Kidney tubule cell (primary cell): ENCODE measurements around the gene NDUFS7.

Experiments used
- DNase-seq: peaks from one replicate; pipeline ENCODE4 v3.0.0-alpha.2; 2018; ENCODE audit warnings: low spot score

The NDUFS7 gene

DNA sequence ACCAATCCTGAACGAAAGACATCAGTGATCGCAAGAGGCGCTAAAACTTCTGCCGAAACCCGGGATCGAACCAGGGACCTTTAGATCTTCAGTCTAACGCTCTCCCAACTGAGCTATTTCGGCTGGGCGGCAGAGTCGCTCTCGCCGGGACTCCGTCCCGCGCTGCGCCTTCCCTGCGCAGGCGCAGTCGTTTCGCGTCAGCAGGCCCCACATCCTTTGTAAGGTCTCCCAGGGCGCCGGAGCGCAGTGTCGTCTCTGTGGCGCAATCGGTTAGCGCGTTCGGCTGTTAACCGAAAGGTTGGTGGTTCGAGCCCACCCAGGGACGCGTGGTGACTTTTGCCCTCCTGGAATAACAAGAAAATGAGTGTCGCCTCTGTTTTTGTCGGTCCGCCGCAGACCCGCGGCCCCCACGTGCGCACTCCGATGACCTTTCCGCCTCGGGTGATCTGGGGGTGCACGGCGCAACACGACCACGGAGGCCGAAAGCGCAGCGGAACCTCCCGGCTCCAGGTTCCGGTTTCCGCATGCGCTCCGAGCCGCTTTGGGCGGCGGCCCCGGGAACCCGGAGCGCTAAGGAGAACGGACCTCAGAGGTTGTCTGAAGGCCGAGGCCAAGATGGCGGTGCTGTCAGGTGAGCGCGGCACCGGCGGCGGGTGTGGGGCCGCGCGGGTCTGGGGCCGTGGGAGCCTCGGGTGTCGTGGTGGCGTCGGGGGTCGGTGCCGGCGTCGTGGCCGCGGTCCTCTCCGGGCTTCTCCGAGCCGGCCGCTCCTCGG lies at the start of gene NDUFS7:
Gene NDUFS7, plus strand, starts transcription at position 596 of the 773 bp plus-strand sequence. Its CDS starts 20 bp downstream, at position 616.
- DNase-seq: peak; percentile 92

DNA sequence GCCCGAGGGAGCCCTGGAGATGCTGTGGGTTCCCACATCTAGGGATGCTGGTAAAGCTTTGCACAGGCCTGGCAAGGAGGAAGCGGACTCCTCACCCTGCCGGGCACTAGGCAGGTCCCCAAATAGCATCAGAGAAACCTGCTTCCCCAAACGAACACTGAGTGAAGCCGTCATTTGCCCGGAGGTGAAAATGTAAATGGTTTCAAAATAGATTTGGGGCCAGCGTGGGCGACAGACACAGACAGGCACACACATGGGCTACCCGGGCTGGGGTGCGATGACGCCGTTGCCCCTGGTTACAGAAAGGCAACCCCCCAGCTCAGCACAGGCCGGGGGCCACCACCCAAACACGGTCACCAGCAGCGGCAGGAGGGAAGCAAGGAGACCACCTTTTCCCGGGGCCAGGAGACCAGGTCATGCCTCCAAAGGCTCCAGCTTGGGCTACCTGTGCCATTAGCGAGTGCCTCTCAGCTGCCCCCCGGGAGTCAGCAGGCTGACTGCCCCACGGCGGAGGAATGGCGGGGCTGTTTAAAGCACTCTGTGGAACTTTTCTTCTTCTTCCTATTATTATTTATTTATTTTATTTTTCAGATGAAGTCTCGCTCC lies 47.5 kb upstream of the NDUFS7 start:
- no peak for DNase-seq

DNA sequence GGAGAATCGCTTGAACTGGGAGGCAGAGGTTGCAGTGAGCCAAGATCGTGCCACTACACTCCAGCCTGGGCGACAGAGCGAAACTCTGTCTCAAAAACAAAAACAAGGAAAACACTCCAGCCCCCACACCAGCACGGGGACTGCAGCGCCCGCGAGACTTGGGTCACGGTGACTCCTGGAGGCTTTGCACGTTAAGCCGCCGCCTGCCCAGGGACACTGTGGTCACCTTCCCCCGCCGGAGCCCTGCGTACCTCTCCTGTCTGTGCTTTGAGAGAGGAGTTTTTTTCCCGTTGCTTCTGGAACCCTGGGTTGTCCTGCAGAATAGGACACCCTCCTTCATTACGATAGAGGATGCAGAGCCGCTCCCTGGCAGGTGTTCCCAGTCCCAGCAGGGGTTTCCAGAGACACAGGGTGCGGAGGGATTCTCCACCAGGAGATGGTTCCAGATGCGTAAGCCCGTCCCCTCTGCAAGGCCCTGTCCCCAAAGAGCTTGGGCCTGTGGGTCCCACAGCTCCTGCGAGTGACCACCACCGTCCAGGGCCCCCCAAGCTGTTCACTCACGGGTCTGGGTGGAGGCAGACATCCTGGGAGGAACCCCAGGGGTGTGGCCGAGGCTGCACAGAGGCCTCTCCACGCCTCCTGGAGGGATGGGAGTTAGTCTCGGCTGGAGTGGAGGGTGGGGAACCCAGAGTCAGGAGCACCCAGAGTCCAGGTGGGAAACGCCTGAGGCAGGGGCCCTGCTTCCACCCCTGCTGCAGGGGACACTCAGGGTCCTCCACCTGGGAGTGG lies 42.8 kb upstream of the NDUFS7 start:
- DNase-seq: no peak

DNA sequence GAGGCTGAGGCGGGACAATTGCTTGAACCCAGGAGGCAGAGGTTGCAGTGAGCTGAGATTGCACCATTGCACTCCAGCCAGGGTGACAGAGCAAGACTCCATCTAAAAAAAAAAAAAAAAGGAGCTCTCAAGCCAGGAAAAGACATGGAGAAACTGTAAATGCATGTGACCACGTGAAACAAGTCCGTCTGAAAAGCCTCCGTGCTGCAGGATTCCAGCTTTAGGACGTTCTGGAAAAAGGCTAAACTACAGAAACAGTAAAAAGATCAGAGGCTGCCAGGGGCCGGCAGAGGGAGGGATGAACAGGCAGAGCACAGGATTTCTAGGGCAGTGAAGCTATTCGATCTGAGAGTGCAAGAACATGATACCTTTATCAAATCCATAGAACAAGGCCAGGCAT lies 40.7 kb upstream of the NDUFS7 start:
- no peak for DNase-seq

DNA sequence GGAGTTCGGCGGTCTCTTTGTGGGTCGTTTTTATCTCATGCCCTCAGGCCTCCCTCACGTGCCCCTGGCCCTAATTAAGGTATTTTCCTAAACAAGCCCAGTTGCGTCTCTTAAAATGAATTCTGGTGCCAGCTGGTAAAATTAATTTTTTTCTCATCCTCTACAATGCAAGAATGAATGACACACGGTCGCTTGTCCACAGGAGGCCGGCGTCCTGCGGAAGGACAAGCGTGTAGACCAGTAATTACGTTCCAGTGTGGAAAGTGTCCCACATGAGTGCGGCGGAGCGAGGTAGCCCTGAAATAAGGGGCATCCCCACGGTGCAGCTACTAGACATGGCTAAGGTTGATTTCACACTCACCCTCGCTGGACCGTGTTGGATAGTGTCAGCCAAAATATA lies 34.5 kb upstream of the NDUFS7 start:
- no peak for DNase-seq

DNA sequence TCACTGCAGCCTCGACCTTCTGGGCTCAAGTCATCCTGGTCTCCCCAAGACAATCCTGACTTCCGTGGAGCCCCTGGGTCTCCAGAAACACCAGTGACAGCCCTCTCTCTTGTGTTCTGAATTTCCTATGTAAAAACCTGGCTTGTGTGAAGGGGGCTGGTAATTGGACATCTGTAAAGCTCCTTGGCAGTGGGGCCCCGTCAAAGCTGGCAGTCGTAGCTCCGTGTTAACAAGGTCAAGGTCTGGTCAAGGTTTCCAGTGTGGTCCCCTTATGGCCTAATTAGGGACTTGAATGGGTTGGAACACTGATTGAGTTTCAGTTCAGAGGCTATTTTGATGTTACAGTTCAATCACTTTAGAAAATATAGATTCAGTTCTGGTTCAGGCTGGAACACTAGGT lies 32.8 kb upstream of the NDUFS7 start:
- DNase-seq: no peak

DNA sequence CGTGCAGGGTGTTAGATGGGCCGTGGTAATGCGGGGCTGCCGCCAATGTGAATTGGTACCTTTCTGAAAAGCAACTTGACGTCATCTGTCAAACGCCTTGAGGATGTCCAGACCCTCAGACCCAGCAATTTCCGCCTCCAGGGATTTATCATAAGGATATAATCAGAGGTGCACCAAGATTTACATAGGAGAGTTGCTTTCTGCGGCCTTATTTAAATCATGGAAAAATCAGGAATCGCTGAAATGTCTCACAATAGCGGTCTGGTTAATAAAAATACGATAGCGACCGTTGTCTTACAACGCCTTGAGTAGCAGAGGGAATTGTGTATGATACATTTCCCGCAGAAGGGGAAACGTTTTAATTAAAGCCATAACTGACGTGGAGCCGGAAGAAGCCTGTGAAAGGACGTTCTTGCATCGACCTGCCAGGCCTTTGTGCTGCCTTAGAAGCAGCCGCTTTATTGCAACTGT lies 32.3 kb upstream of the NDUFS7 start:
- DNase-seq: no peak

DNA sequence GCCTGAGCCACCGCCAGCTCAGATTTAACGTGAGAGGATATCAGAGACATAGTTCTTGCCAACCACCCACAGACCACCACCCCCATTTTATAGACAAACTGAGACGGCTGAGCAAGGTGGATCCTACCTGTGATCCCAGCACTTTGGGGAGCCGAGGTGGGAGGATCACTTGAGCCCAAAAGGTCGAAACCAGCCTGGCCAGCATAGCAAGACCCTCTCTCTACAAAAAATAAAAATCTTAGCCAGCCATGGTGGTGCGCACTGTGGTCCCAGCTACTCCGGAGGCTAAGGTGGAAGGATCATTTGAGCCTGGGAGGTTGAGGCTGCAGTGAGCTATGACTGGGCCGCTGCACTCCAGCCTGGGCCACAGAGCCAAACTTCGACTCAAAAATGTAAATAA lies 30.6 kb upstream of the NDUFS7 start:
- no peak for DNase-seq

DNA sequence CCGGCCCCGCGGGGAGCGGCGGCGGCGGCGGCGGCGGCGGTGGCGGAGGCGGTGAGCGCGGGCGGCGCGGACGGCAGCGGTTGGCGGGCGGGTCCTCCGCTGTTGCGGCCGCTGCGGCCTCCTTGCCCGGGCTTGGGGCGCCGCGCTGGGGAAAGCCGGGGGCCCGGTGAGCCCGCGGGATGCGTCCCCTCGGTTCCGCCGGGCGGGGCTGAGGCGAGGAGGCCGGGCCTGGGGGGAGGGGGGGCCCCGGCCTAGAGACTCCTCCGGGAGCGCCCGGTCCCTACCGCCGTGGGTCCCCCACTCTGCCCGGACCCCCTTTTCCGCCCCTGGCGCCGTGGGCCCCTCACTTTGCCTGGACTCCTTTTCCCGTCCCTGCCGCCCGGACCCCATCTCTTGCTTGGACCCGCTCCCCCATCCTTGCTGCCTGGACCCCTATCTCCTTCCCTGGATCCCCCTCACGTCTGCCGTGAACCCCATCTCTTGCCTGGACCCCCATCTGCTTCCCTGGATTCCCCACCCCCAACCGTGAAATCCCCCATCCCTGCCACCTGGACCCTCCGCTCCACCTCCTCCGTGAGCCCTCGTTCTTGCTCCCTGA lies 28.6 kb upstream of the NDUFS7 start:
- DNase-seq: no peak

DNA sequence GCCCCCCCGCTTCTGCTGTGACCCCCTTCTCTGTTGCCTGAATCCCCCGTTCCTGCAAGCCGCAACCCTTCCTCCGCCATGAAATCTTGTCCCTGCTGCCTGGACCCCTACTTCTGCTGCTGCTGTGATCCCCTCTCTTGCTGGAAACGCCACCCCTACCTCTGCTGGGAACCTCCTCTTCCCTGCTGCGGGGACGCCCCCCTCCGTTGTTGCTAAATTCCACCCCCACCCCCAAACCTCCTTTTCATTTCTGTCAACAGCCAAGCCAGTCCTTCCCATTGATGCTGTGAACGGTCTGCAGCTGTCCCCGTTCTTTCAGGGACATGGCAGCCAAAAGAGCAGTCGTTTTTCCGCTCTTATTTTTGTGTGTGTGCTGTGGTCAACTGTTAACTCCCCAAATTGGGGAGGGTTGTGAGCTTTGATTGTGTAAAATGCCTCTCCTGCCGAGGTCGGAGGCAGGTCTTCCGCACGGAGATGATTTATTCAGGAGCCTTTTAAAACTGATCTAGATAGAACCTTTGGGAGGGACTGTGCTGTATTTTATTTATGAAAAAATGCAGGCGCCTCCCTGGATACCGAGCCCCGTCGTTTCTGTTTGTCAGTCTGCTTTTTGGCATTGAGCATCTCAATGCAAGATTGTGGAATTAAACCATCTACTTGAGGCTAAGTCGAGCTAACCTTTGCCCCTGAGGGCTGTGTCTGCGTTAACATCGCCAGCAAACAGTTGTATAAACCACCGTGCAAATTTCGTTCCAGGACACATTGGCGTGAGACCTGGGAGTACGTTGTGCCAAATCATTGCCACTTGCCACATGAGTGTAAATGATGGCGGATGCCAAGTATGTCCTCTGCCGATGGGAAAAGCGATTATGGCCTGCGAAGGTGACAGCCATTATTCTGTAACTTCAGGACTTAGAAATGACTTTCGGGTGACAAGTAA lies 27.9 kb upstream of the NDUFS7 start:
- no peak for DNase-seq

DNA sequence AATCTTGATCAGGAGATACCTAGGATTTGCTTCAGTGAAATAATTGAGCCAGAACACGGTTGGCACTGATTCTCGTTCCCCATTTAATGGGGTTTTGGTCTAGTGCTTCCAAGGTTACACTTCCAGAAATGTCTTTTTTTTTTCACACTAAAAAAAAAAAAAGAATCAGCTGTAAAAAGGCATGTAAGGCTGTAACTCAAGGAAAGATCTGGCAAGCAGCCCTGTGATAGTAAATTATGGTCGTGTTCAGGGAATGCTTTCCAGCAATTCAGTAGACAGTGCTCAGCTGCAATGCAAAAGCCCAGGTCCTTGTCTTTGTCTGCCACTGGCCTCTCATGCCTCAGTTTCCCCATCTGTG lies 27.2 kb upstream of the NDUFS7 start:
- no peak for DNase-seq

DNA sequence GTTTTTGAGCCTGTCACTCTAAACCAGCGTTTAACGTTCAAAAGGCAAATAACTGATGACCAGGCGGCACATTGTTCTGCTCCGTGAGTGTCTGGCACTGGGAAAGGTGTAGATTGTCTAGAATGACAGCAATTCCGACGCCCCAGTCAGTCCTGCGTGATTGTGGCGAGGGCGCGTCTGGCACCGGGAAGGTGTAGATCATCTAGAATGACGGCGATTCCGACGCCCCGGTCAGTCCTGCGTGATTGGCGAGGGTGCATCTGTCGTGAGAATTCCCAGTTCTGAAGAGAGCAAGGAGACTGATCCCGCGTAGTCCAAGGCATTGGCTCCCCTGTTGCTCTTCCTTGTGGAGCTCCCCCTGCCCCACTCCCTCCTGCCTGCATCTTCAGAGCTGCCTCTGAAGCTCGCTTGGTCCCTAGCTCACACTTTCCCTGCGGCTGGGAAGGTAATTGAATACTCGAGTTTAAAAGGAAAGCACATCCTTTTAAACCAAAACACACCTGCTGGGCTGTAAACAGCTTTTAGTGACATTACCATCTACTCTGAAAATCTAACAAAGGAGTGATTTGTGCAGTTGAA lies 26.1 kb upstream of the NDUFS7 start:
- DNase-seq: no peak

DNA sequence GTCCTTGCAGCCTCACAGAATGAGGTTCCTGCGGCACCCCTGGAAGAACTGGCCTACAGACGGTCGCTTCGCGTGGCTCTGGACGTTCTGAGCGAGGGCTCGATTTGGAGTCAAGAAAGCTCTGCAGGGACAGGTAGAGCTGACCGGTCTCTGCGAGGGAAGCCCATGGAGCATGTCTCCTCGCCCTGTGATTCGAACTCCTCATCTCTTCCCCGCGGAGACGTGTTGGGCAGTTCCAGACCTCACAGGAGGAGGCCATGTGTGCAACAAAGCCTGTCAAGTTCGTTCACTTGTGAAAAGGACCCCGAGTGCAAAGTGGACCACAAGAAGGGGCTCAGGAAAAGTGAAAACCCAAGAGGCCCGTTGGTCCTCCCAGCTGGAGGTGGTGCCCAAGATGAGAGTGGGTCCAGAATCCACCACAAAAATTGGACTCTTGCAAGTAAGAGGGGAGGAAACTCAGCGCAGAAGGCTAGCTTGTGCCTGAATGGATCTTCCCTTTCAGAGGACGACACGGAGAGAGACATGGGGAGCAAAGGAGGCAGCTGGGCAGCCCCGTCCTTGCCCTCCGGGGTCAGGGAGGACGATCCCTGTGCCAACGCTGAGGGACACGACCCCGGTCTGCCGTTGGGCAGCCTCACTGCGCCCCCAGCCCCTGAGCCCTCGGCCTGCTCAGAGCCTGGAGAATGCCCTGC lies 23.4 kb upstream of the NDUFS7 start:
- no peak for DNase-seq

DNA sequence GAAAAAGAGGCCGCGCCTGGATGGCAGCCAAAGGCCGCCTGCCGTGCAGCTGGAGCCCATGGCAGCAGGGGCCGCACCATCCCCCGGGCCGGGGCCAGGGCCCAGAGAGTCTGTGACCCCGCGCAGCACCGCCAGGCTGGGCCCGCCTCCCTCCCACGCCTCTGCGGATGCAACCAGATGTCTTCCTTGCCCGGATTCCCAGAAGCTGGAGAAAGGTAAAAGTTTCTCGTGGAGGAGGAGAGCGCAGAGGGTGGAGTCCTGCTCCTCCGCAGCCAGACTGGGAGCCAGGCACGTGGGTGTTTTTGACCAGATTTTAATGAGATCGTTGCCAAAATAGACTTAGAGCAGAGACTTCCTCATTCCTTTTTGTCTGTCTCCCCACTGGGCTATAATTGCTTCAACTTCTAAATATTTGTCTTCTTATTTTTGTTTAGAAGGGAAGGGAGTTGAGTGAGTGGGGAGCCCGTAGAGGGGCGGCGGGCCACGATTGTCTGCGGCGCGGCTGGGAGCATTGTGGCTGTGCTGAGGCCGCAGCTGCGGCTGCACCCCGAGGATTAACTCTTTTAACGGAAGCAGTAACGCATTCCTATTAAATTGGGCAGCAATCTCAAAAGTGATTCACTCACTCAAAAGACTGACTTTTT lies 22.8 kb upstream of the NDUFS7 start:
- peak; percentile 46 for DNase-seq

DNA sequence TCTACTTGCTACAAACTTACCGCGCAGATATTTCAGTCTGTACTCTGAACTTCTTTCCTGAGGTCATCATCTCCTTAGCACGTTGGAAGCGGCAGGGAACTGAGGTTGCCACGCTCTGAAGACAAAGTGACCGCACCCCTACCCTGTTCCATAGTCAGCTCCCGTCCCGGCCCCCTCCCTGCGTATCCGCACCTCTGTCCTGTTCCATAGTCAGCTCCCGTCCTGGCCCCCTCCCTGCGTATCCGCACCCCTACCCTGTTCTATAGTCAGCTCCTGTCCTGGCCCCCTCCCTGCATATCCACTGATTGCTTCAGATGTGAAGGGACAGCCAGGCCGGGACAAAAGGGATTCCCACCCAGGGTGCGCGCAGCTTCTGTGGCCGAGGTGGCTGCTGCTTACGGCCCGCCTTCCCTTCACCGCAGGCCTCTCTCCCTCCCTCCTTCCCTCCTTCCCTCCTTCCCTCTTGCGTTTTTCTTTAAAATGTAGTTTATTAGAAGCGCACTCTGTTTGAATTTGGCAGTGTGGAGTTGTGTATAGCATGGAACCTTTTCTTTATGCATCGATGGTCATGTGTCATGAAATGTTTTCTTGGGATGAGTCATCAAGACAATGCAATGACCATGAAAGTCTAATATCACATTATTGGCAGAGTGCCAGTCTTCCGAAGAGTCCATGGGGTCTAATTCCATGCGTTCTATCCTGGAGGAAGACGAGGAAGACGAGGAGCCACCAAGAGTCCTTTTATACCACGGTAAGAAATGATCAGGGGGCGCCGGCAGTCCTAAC lies 21.9 kb upstream of the NDUFS7 start:
- peak; percentile 89 for DNase-seq

DNA sequence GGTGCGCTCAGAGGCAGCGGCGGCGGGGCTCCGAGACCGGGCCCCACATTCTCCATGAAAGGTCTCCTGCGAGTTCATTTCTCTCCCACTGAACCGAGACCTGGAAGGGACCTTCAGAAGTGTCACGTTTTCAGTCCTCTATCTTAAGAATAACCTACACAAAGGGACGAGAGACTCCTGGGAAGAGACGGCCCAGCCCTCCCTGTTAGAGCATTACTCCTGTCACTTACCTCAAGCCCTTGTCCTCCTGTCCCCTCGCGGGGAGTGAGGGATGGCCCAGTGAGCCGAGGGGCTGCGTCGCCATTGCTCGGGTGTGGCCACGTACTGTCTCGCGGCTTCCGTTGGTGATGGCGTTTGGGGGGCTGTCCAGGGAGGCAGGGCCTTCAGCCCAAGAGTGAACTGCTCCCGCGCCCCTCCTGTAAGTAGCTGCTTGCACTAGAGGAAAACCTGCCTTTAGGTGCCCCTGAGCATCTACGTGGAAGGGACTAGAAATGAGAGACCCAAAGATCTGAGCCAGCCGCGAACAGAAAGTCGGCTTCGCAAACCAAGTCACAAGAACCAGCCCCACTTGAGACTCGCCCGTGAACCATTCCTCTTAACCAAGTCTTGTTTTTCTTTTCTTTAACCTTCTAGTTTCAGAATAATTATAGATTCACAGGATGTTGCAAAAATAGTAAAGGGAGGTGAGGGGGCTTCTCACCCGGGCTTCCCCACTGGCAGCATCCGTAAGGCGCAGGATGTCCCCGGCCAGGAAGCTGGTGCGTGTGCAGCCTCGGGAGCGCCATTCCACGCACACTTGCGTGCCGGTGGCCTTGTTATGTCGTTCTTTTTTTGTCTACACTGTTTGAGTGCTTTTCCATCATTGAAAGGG lies 21.1 kb upstream of the NDUFS7 start:
- DNase-seq: no peak

DNA sequence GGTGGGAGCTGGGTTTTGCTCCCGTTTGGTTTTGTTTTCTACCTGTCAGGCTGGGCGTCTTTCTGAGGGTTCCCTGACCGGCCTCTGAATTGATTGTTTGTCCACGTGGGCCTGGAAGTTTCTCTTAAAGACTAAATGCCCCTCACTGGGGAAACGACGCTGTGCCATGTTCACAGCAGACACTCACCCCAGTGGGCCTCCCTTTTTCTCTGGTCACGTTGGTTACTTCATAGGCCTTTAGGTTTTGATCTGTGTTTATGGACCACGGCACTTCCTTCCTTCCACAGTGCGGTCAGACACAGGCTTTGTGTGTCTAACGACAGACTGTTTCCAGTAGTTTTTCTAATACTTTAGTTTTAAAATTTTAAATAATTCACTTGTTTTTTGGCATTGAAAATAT lies 20.1 kb upstream of the NDUFS7 start:
- no peak for DNase-seq

DNA sequence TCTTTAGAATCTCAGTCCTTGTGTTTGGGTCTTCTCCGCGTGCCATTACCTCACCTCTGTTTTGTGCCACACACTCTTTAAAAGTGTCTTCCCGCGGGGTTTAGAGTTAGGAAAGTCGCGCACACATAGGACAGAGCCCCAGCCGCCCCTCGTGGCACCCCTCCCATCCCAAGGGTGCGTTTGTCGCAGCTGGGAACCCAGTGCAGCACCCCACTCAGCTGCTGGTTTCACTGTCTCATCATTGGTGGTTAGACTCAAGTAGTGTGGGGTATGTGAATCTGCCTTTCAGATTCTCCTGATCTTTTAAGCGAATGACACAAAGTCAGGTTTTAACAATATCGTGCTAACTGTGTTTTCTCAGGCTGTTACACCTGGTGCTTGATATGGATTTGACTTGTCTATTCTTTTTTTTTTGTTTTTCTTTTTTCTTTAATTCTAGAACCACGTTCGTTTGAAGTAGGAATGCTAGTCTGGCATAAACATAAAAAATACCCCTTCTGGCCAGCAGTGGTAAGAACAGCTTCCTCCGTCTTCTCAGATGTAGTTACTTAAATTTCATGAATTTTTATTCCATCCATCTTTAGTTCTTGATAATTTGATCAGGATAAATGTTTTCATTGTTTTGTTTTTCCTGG lies 19.5 kb upstream of the NDUFS7 start:
- DNase-seq: no peak
